ENCODE measurements around the gene GRAMD1B. TPM values are rescaled to one million over a fixed set of nuclear protein-coding genes. Genes with fewer than 3 reads are reported as not detected.
A peak's percentile ranks its signal among the peaks of the same experiment; 100 is the strongest.

Gene GRAMD1B
- total and polyA plus RNA-seq, 4 donors = 0.29 to 2.6 (median 1.3) TPM

DNA sequence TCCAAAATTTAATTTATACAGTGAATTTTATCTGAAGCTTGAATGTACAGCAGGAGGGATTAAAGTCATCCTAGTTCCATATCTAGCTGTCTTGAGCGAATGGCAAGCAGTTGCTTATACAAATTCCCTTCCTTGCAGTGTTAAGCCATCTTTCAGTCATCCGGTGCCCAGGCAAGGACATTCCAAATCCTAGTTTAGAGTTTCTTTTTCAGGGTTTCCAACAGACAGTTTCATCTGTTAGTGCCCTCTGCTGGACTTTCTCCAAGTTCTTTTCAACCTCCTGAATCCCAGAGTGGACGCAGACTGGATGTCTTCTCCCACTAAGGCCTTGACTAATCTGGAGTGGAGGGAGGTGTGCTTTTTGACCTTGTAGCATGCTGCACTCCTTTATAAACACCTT lies 45.4 kb downstream of the GRAMD1B start:
- H3K27me3 ChIP-seq (ENCODE audit: control insufficient read depth in 4 of 4, insufficient read depth in 4 of 4, low read length in 3 of 4) = no peaks in the 10 kb centered on the region
- H3K4me1 ChIP-seq (ENCODE audit: control insufficient read depth in 4 of 4, insufficient read depth in 4 of 4, low read length in 3 of 4) = peaks cover 0 to 3% (median 0%) of the 10 kb centered on the region in 4 donors
- H3K9me3 ChIP-seq (ENCODE audit: control insufficient read depth in 4 of 4, low read length in 3 of 4) = no peaks in the 10 kb centered on the region
- 79% methylated on average over 3 of the region's 3 CpGs for WGBS
- H3K36me3 ChIP-seq (ENCODE audit: control insufficient read depth in 4 of 4, insufficient read depth in 3 of 4, low read depth in 1 of 4, low read length in 3 of 4) = no peaks in the 10 kb centered on the region
- TF ChIP-seq FOXA2 (IDR thresholded peaks at IDR 0.05) (no peak), RXRA (IDR thresholded peaks at IDR 0.05) (no peak), GABPA (IDR thresholded peaks at IDR 0.05 in 1 of 2, conservative IDR thresholded peaks at IDR 0.05 in 1 of 2) (no peak), HNF4G (IDR thresholded peaks at IDR 0.05) (no peak), FOXA1 (IDR thresholded peaks at IDR 0.05) (no peak), HNF4A (conservative IDR thresholded peaks at IDR 0.05) (no peak)
- TF ChIP-seq, protein P1, sequence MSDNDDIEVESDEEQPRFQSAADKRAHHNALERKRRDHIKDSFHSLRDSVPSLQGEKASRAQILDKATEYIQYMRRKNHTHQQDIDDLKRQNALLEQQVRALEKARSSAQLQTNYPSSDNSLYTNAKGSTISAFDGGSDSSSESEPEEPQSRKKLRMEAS (IDR thresholded peaks at IDR 0.05) = no peak
- TF ChIP-seq, protein P2, sequence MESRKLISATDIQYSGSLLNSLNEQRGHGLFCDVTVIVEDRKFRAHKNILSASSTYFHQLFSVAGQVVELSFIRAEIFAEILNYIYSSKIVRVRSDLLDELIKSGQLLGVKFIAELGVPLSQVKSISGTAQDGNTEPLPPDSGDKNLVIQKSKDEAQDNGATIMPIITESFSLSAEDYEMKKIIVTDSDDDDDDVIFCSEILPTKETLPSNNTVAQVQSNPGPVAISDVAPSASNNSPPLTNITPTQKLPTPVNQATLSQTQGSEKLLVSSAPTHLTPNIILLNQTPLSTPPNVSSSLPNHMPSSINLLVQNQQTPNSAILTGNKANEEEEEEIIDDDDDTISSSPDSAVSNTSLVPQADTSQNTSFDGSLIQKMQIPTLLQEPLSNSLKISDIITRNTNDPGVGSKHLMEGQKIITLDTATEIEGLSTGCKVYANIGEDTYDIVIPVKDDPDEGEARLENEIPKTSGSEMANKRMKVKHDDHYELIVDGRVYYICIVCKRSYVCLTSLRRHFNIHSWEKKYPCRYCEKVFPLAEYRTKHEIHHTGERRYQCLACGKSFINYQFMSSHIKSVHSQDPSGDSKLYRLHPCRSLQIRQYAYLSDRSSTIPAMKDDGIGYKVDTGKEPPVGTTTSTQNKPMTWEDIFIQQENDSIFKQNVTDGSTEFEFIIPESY (IDR thresholded peaks at IDR 0.05) = no peak
- no peak overlapping the region for H3K4me3 ChIP-seq (ENCODE audit: low read depth in 1 of 3, low read length in 3 of 3)
- peak overlapping the region in 1 of 2 donors; percentile 9 for H3K9ac ChIP-seq (ENCODE audit: low read depth in 1 of 2, low read length in 2 of 2)
- no peak overlapping the region for H3K27ac ChIP-seq (ENCODE audit: low read depth in 1 of 2, low read length in 2 of 2)
- DNase-seq (ENCODE audit: low spot score) = no peak

DNA sequence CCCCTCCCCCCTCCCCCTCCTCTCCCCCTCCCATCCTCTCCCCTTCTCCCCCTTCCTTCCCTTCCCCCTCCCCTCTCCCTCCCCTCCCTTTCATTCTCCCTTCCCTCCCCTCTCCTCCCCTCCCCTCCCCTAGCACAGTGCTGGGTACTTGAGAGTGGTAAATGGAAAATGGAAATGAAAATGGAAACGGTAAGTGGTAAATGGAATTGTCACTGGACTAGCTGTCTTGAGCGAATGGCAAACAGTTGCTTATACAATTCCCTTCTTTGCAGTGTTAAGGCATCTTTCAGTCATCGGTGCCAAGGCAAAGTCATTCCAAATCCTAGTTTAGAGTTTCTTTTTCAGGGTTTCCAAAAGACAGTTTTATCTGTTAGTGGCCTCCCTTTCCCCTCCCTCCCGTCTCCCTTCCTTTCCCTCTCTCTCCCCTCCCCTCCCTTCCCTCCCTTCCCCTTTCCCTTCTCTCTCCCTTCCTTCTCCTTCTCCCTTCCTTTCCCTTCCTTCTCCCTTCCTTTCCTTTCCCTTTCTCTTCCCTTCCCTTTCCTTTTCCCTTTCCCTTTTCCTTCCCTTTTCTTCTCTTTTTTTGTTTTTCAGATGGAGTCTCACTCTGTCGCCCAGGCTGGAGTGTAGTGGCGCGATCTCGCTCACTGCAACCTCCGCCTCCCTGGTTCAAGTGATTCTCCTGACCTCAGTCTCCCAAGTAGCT lies 47.3 kb downstream of the GRAMD1B start:
- no peak for DNase-seq (ENCODE audit: low spot score)
- Histone ChIP-seq H3K27me3 (ENCODE audit: control insufficient read depth in 4 of 4, insufficient read depth in 4 of 4, low read length in 3 of 4) (no peaks in the 10 kb centered on the region), H3K27ac (ENCODE audit: low read depth in 1 of 2, low read length in 2 of 2) (no peak overlapping the region), H3K9ac (ENCODE audit: low read depth in 1 of 2, low read length in 2 of 2) (no peak overlapping the region), H3K4me3 (ENCODE audit: low read depth in 1 of 3, low read length in 3 of 3) (no peak overlapping the region), H3K9me3 (ENCODE audit: control insufficient read depth in 4 of 4, low read length in 3 of 4) (no peaks in the 10 kb centered on the region), H3K36me3 (ENCODE audit: control insufficient read depth in 4 of 4, insufficient read depth in 3 of 4, low read depth in 1 of 4, low read length in 3 of 4) (no peaks in the 10 kb centered on the region), H3K4me1 (ENCODE audit: control insufficient read depth in 4 of 4, insufficient read depth in 4 of 4, low read length in 3 of 4) (peaks cover 0 to 3% (median 0%) of the 10 kb centered on the region in 4 donors)
- no peak for TF ChIP-seq RAD21 (IDR thresholded peaks at IDR 0.05)
- no peak for TF ChIP-seq RXRA (IDR thresholded peaks at IDR 0.05)
- no peak for TF ChIP-seq YY1 (IDR thresholded peaks at IDR 0.05)
- TF ChIP-seq, protein P3, sequence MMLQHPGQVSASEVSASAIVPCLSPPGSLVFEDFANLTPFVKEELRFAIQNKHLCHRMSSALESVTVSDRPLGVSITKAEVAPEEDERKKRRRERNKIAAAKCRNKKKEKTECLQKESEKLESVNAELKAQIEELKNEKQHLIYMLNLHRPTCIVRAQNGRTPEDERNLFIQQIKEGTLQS (IDR thresholded peaks at IDR 0.05) = no peak
- TF ChIP-seq HNF4A (conservative IDR thresholded peaks at IDR 0.05) = no peak
- TF ChIP-seq, protein P1 (IDR thresholded peaks at IDR 0.05) = no peak
- no peak for TF ChIP-seq FOXA2 (IDR thresholded peaks at IDR 0.05)
- TF ChIP-seq, protein P4, sequence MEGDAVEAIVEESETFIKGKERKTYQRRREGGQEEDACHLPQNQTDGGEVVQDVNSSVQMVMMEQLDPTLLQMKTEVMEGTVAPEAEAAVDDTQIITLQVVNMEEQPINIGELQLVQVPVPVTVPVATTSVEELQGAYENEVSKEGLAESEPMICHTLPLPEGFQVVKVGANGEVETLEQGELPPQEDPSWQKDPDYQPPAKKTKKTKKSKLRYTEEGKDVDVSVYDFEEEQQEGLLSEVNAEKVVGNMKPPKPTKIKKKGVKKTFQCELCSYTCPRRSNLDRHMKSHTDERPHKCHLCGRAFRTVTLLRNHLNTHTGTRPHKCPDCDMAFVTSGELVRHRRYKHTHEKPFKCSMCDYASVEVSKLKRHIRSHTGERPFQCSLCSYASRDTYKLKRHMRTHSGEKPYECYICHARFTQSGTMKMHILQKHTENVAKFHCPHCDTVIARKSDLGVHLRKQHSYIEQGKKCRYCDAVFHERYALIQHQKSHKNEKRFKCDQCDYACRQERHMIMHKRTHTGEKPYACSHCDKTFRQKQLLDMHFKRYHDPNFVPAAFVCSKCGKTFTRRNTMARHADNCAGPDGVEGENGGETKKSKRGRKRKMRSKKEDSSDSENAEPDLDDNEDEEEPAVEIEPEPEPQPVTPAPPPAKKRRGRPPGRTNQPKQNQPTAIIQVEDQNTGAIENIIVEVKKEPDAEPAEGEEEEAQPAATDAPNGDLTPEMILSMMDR (IDR thresholded peaks at IDR 0.05; ENCODE audit: low read depth, low read length, missing input control) = no peak
- TF ChIP-seq JUND (IDR thresholded peaks at IDR 0.05) = no peak
- TF ChIP-seq NR2F2 (IDR thresholded peaks at IDR 0.05) = no peak
- TF ChIP-seq TAF1 (conservative IDR thresholded peaks at IDR 0.05) = no peak
- TF ChIP-seq SP1 (IDR thresholded peaks at IDR 0.05) = no peak
- WGBS = 83% methylated on average over 9 of the region's 9 CpGs

All from liver (tissue), 9 donors.